ENCODE data around the gene NOC2L. TPM values are rescaled to one million over a fixed set of nuclear protein-coding genes. Genes with fewer than 3 reads are reported as not detected.
A peak's percentile ranks its signal among the peaks of the same experiment; 100 is the strongest.

The NOC2L gene
- total RNA-seq, 1 donor from 2014 or later: 73.9 TPM

DNA sequence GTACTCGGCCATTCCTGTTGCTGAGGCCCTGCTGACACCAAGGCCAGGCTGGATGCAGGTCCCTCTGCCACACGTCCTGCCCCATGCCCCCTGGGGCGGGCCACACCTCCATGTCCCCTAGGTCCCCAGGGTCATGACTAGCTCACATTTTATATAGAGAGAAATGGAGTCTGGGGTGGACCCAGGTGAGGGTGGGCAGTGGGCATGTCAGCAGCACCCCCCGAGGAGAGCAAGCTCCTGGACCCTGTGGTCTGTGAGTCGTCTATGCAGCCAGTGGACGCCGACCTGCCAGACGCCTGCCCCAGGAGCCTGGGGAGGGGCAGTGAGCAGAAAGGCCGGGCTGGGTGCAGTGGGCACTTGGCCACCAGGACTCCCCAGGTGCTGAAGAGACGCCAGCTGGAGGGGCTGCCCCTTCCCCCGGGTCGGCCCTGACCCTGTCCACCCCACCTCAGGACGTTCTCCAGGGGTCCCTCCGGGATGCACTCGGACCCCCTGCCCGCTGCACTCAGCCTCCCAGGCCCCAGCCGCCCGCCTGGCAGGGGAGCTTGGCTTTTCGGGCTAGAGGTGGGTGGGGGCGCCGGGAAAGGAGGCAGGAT lies 19.4 kb downstream of the NOC2L start:
- peak overlapping the region; percentile 23 for H3K4me3 ChIP-seq (ENCODE audit: low read depth, low read length)
- DNase-seq (ENCODE audit: low read depth): no peak
- TF ChIP-seq, protein P1, sequence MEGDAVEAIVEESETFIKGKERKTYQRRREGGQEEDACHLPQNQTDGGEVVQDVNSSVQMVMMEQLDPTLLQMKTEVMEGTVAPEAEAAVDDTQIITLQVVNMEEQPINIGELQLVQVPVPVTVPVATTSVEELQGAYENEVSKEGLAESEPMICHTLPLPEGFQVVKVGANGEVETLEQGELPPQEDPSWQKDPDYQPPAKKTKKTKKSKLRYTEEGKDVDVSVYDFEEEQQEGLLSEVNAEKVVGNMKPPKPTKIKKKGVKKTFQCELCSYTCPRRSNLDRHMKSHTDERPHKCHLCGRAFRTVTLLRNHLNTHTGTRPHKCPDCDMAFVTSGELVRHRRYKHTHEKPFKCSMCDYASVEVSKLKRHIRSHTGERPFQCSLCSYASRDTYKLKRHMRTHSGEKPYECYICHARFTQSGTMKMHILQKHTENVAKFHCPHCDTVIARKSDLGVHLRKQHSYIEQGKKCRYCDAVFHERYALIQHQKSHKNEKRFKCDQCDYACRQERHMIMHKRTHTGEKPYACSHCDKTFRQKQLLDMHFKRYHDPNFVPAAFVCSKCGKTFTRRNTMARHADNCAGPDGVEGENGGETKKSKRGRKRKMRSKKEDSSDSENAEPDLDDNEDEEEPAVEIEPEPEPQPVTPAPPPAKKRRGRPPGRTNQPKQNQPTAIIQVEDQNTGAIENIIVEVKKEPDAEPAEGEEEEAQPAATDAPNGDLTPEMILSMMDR (conservative IDR thresholded peaks at IDR 0.05; ENCODE audit: low read depth, low read length): no peak

DNA sequence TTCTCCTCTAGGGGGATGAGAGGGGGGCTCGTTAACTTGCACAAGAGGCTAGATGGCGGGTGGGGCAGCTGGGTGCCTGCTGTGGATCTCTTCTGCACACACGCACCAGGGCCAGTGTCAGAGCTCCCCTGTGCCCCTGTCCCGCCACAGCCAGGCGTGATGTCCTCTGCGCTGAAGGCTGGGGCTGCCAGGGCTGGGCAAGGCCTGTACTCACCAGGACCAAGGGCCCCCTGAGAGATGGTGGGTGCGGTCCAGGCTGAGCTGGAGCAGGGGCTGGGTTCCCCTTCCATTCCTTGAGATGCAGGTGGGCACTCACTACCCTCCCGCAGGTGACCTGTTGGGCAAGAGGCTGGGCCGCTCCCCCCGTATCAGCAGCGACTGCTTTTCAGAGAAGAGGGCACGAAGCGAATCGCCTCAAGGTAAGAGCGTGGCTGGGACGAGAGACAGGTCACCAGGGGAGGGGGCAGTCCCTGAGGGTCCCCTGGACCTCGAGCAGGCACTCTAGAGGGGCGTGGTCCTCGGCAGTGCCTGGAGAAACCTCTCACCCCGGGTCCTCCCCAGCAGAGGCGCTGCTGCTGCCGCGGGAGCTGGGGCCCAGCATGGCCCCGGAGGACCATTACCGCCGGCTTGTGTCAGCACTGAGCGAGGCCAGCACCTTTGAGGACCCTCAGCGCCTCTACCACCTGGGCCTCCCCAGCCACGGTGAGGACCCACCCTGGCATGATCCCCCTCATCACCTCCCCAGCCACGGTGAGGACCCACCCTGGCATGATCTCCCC lies 20.2 kb downstream of the NOC2L start:
- DNase-seq (ENCODE audit: low read depth): no peak

DNA sequence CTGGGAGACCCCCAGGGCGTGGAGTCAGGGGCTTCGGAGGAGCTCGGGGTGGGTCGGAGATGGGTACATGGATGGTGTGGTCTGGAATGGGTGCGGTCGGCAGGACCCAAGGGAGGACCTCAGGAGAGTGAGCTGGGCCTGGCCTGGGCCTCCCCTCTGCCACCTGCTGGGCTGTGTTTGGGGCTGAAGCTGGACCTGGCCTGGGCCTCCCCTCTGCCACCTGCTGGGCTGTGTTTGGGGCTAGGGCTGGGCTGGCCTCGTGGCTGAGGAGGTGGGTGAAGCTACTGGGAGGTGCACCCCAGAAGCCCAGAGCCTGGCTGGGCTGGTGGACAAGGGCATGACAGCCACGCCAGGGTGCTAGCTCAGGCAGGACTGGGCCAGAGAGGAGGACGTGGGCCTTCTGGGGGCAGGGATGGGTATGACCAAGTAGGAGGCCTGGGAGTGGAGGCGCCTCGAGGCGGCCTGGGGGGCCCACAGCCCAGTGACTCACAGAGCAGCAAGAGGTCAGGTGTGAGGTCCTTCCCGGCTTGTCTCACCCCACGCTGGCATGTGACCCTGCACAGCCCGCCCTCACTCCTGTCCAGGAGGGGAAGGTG lies 20.9 kb downstream of the NOC2L start:
- no peak for DNase-seq (ENCODE audit: low read depth)
- TF ChIP-seq, protein P1 (conservative IDR thresholded peaks at IDR 0.05; ENCODE audit: low read depth, low read length): peak; percentile 81
- H3K4me3 ChIP-seq (ENCODE audit: low read depth, low read length): no peak overlapping the region

More for the DNA sequence above, 20.2 kb downstream of the NOC2L start:
- no peak overlapping the region for H3K4me3 ChIP-seq (ENCODE audit: low read depth, low read length)
- TF ChIP-seq, protein P1 (conservative IDR thresholded peaks at IDR 0.05; ENCODE audit: low read depth, low read length): no peak

DNA sequence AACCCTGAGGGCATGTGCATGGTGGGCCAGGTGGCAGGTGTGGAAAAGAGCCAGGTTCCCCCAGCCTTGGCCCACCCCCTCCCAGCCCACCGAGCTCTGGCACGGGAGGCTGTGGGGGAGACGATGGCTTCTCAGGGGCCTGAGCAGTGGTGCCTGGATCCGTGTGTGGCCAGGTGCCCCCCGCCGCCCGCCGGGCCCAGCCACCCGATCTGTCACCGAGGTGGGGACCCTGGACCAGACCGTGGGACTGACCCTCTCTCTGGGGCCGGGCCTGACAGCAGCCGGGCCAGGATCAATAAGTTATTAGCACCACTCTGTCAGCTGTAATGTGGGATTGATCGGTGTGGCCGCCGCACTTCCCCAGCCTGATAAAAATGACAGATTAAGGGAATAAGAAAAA lies 21.5 kb downstream of the NOC2L start:
- no peak for DNase-seq (ENCODE audit: low read depth)
- H3K4me3 ChIP-seq (ENCODE audit: low read depth, low read length): no peak overlapping the region
- TF ChIP-seq, protein P1 (conservative IDR thresholded peaks at IDR 0.05; ENCODE audit: low read depth, low read length): no peak

DNA sequence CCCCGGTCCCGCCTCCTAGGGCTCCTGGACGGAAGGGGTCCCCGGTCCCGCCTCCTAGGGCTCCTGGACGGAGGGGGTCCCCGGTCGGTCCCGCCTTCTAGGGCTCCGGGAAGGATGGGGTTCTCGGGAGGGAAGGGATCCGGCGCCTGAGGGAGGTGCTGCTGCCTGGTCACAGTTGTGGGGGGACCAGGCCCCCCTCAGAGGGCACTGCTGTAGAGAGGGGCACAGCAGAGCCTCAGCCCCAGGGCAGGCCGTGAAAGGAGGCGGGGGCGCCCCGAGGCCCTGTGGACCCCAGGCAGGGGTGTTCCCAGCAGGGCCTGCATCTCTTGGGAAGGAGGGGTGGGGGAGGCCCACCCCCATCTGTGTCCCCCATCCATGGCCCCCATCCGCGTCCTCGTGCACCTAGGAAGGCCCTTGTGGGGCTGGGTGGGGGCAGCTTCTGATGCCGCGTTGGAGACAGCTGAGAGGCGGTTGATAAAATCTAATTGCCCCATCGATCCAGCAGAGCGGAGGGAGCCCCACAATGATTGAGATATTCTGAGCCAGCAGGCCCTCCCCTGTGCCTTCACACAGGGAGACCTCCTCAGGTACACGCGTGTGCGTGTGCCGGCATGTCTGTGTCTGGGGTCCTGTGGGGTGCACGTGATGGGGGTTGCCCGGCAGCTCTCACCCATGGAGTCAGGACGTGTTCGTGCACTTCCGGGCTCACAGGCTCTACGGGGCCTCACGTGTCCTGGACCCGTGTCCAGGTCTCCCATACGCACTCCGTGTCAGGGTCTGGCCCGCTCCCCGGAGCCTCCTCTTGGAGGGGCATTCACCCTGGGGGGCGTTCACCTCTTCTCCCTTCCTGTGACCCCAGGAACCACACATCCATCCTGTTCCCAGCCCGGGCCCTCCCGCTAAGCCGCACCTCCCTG lies 22.4 kb downstream of the NOC2L start:
- DNase-seq (ENCODE audit: low read depth): no peak
- no peak overlapping the region for H3K4me3 ChIP-seq (ENCODE audit: low read depth, low read length)
- TF ChIP-seq, protein P1 (conservative IDR thresholded peaks at IDR 0.05; ENCODE audit: low read depth, low read length): no peak

DNA sequence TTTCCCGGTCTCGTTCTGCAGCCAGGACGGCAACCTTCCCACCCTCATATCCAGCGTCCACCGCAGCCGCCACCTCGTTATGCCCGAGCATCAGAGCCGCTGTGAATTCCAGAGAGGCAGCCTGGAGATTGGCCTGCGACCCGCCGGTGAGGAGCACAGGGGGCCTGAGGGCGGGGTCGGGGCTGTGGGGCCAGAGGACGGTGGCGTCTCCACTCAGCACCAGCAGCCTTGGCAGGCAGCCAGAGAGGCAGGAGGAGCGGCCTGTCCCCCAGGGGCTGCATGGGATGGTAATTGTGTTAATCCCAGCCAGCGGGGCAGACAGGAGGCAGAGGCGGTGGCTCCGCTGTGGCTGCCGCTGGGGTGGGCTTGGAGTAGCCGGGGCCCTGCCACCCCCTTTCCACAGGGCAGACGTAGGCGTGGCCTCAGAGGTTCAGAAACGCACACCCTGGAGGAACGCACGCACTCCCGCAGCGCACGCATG lies 23.3 kb downstream of the NOC2L start:
- TF ChIP-seq, protein P1 (conservative IDR thresholded peaks at IDR 0.05; ENCODE audit: low read depth, low read length): no peak
- no peak for DNase-seq (ENCODE audit: low read depth)
- H3K4me3 ChIP-seq (ENCODE audit: low read depth, low read length): no peak overlapping the region

Measured in epithelial cell of proximal tubule (primary cell).